Hippocampal formation (tissue), 2 donors: ENCODE measurements around the gene SPEM3.
A peak's percentile ranks its signal among the peaks of the same experiment; 100 is the strongest.
"Not testable (repeated sequence)": the region's sequence is repeated elsewhere in the genome, so short reads cannot be mapped to it uniquely, and the experiment has no call there.

Experiments used
- DNase-seq, 2 donors: peaks; one replicate each; lab custom pipeline; 2025; lab: John Stamatoyannopoulos, UW

Gene SPEM3

GRCh38 chr17:7442142-7442541, 13.5 kb downstream of the SPEM3 start:
- DNase-seq, result no peak

- DNase-seq, result no peak
These were observed 15.1 kb downstream of the SPEM3 start for GRCh38 chr17:7443499-7444485.

- DNase-seq, result peak; percentile 16 to 80
These were observed 16.3 kb downstream of the SPEM3 start, which contains the start of gene CHRNB1 for GRCh38 chr17:7444682-7445618. CHRNB1 (plus strand) TSS chr17:7445061; CDS start chr17:7445128, 67 bp downstream.

- no peak for DNase-seq
These were observed 16.9 kb downstream of the SPEM3 start for GRCh38 chr17:7445619-7445968.

- no peak for DNase-seq
These were observed 19.8 kb downstream of the SPEM3 start for GRCh38 chr17:7448461-7448860.

GRCh38 chr17:7459961-7460545, 31.4 kb downstream of the SPEM3 start:
- DNase-seq, result no peak

- no peak for DNase-seq
These were observed 32.4 kb downstream of the SPEM3 start for GRCh38 chr17:7460850-7461660.

GRCh38 chr17:7462474-7463371, 34.1 kb downstream of the SPEM3 start:
- no peak for DNase-seq

- no peak for DNase-seq
These were observed 34.8 kb downstream of the SPEM3 start for GRCh38 chr17:7463372-7463846.

GRCh38 chr17:7464081-7464480, 35.4 kb downstream of the SPEM3 start:
- no peak for DNase-seq

- DNase-seq, result no peak
These were observed 37.1 kb downstream of the SPEM3 start for GRCh38 chr17:7465597-7466275.

- DNase-seq, result no peak
These were observed 37.6 kb downstream of the SPEM3 start for GRCh38 chr17:7466318-7466638.

GRCh38 chr17:7466639-7467341, 38.1 kb downstream of the SPEM3 start:
- no peak for DNase-seq

GRCh38 chr17:7467498-7467897, 38.8 kb downstream of the SPEM3 start:
- no peak for DNase-seq

- DNase-seq, result no peak
These were observed 39.6 kb downstream of the SPEM3 start for GRCh38 chr17:7468290-7468689.

- no peak for DNase-seq
These were observed 40.2 kb downstream of the SPEM3 start for GRCh38 chr17:7468804-7469389.

- not testable (repeated sequence) for DNase-seq
These were observed 41.2 kb downstream of the SPEM3 start for GRCh38 chr17:7469843-7470242.

GRCh38 chr17:7470457-7470973, 41.9 kb downstream of the SPEM3 start:
- not testable (repeated sequence) for DNase-seq
